IPS-18a (cell line): ENCODE measurements around the gene ATP10A.

ENCODE experiments used
- H3K27ac ChIP-seq: one replicate; pipeline ENCODE4 v1.5.1; 2013; ENCODE audit warnings: low read length
- H3K27me3 ChIP-seq: one replicate; pipeline ENCODE4 v1.6.1; 2013; ENCODE audit warnings: mild to moderate bottlenecking, low read length; ENCODE audit not compliant: control insufficient read depth, insufficient read depth
- H3K36me3 ChIP-seq: one replicate; pipeline ENCODE4 v1.6.1; 2013; ENCODE audit warnings: low read depth, low read length; ENCODE audit not compliant: control insufficient read depth
- H3K4me1 ChIP-seq: one replicate; pipeline ENCODE4 v1.6.1; 2013; ENCODE audit warnings: low read depth, low read length; ENCODE audit not compliant: control insufficient read depth
- H3K4me3 ChIP-seq: one replicate; pipeline ENCODE4 v1.5.1; 2013; ENCODE audit warnings: low read length
- H3K9ac ChIP-seq: one replicate; pipeline ENCODE4 v1.6.1; 2013; ENCODE audit warnings: mild to moderate bottlenecking, low read length, moderate library complexity
- H3K9me3 ChIP-seq: one replicate; pipeline ENCODE4 v1.6.1; 2013; ENCODE audit warnings: low read depth, low read length; ENCODE audit not compliant: control insufficient read depth

ATP10A gene

DNA sequence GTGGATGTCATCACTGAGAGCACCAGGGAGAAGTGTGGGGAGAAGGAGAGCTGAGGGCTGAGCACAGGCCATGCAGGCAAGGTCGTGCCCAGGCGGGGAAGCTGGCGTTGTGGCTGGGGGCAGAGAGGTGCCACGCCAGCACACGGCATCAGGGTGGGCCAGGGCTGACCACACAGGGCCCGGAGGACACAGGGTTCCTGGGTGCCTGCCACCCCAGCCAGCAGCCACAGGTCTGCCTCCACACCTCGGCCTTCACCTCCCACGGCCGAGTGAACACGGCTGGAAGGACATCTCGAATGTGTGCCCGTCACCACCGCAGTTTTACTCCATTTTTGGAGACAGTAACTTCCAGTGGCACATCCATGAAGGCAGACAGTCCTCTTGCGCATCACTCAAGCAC, 77.1 kb downstream of the ATP10A start:
- Histone ChIP-seq H3K9me3 (no peaks in the 10 kb centered on the region), H3K27ac (no peak overlapping the region), H3K4me3 (no peak overlapping the region), H3K36me3 (no peaks in the 10 kb centered on the region), H3K27me3 (no peaks in the 10 kb centered on the region), H3K4me1 (peaks cover 15% of the 10 kb centered on the region), H3K9ac (no peak overlapping the region)

GRCh38 chr15:25785641-25786025, 77.5 kb downstream of the ATP10A start:
- Histone ChIP-seq H3K4me3 (no peak overlapping the region), H3K9me3 (no peaks in the 10 kb centered on the region), H3K27ac (no peak overlapping the region), H3K9ac (no peak overlapping the region), H3K27me3 (no peaks in the 10 kb centered on the region), H3K4me1 (peaks cover 15% of the 10 kb centered on the region), H3K36me3 (no peaks in the 10 kb centered on the region)

DNA sequence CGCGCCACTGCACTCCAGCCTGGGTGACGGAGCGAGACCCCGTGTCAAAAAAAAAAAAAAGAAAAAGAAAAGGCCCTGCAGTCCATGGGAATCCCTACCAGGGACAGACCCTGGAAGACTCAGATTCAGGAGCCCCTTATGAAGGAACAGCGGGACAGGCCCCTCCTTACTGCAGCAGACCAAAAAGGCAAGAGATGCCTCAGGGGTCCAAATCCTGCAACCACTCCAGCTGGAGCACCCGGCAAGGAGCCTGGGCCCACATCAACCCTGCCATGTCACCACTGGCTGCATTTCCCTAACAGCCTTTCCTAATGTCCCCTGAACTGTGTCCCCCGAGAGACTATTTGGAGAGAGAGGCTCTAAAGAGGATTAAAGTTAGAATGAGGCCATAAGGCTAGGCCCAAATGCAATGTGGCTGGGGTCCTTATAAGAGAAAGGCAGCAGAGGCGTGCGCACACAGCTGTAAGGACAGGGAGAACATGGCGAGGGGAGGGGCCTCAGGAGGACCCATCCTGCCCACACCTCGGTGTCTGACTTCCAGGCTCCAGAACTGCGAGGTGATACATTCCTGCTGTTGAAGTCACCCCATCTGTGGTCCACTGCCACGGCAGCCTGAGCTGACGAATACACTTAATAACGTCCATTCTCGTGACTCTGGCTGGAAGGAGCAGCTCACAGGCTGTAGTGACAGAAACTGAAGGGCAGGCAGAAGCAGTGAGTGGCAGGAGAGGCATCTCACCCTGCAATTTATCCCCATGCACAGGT, 78.1 kb downstream of the ATP10A start:
- Histone ChIP-seq H3K36me3 (no peaks in the 10 kb centered on the region), H3K9me3 (no peaks in the 10 kb centered on the region), H3K4me1 (peaks cover 9% of the 10 kb centered on the region), H3K27ac (no peak overlapping the region), H3K9ac (no peak overlapping the region), H3K27me3 (no peaks in the 10 kb centered on the region), H3K4me3 (no peak overlapping the region)

- Histone ChIP-seq H3K4me3 (no peak overlapping the region), H3K36me3 (no peaks in the 10 kb centered on the region), H3K9ac (no peak overlapping the region), H3K4me1 (peaks cover 3% of the 10 kb centered on the region), H3K9me3 (no peaks in the 10 kb centered on the region), H3K27me3 (no peaks in the 10 kb centered on the region), H3K27ac (no peak overlapping the region)
These were observed 79.3 kb downstream of the ATP10A start for GRCh38 chr15:25783607-25784540.

- Histone ChIP-seq H3K27ac (no peak overlapping the region), H3K36me3 (no peaks in the 10 kb centered on the region), H3K27me3 (no peaks in the 10 kb centered on the region), H3K9me3 (no peaks in the 10 kb centered on the region), H3K4me3 (no peak overlapping the region), H3K9ac (no peak overlapping the region), H3K4me1 (peaks cover under 1% of the 10 kb centered on the region)
These were observed 80.0 kb downstream of the ATP10A start for GRCh38 chr15:25783134-25783533.

DNA sequence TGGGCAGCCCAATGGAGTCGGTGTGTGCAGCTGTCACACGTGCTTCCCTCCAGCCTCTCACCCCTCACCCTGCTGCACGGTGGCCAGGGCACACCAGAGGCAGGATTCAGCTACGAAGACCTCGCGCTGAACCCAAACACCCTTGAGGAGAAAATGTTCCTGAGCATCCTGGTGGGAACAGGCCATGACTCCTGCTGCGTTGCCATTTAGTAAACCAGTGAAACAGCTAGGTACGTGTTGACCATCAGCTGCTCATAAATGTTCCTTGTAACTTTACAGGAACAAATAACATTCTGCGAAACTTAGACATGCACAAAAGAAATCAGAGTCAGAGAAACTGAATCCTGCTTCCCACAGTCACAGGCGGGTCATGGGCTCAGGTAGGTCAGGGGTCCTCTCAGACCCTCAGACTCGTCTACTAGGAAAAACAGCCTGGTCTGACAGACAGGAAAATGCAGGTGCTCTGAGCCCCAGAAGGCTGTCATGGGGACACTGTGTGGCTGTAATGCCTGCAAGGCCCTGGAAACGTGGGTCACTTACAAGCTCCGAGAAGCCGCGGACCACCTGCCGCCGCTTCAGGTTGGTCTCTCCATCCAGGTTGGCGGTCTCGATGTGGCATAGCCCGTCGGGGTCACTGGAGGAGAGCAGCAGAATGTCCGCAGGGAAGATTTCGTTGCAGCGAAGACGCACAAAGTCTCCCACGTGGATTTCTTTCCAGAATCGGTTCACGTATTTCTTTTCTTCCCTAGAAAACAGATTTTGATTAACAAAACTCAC, 82.5 kb downstream of the ATP10A start:
- Histone ChIP-seq H3K9ac (no peak overlapping the region), H3K4me3 (no peak overlapping the region), H3K4me1 (peaks cover 2% of the 10 kb centered on the region), H3K9me3 (no peaks in the 10 kb centered on the region), H3K36me3 (no peaks in the 10 kb centered on the region), H3K27me3 (no peaks in the 10 kb centered on the region), H3K27ac (no peak overlapping the region)

DNA sequence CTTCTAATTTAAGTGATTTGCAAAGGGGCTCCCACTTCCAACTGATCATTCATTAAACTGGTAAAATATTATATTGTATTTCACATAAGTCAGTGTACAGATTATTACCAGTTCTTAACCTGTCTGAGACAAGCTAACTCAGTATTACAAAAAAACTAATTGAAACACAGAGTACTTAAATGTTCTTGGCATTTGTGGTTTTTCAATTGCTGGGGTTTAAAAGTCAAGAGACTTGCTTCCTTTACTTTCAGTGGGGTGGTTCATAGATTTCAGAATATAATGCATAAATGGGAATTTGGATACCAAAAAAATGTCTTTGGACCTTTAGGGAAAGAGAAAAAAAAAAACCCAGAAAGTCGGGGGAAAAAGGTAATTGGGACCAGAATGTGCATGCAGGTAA, 85.0 kb downstream of the ATP10A start:
- Histone ChIP-seq H3K27ac (no peak overlapping the region), H3K27me3 (no peaks in the 10 kb centered on the region), H3K9me3 (no peaks in the 10 kb centered on the region), H3K36me3 (no peaks in the 10 kb centered on the region), H3K4me1 (peaks cover 12% of the 10 kb centered on the region), H3K4me3 (no peak overlapping the region), H3K9ac (no peak overlapping the region)

DNA sequence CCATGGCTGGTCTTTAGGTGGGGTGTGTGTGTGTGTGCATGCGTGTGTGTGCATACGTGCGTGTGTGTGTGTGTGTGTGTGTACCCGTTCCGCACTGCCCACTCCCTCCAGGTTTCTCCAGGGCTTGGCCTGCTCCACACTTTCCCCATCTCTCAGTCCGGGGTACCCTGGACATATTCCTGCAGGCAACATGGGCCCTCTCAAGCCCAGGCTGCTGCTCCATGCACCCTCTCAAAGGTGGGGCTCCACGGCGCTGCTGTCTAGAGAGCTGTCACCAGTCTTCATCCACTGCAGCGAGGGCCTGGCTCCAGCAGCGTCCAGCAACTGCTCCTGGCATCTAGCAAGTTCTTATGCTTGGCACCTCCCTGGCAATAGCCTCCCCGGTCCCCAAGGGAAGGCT, 86.1 kb downstream of the ATP10A start:
- Histone ChIP-seq H3K4me1 (peaks cover 12% of the 10 kb centered on the region), H3K4me3 (no peak overlapping the region), H3K9me3 (no peaks in the 10 kb centered on the region), H3K36me3 (no peaks in the 10 kb centered on the region), H3K27me3 (no peaks in the 10 kb centered on the region), H3K9ac (no peak overlapping the region), H3K27ac (no peak overlapping the region)

GRCh38 chr15:25776071-25776746, 86.9 kb downstream of the ATP10A start:
- Histone ChIP-seq H3K4me1 (peaks cover 12% of the 10 kb centered on the region), H3K9ac (no peak overlapping the region), H3K27me3 (no peaks in the 10 kb centered on the region), H3K36me3 (no peaks in the 10 kb centered on the region), H3K9me3 (no peaks in the 10 kb centered on the region), H3K27ac (no peak overlapping the region), H3K4me3 (no peak overlapping the region)

GRCh38 chr15:25775317-25775912, 87.7 kb downstream of the ATP10A start:
- no peak overlapping the region for H3K4me3 ChIP-seq
- no peak overlapping the region for H3K9ac ChIP-seq
- no peaks in the 10 kb centered on the region for H3K9me3 ChIP-seq
- H3K27ac ChIP-seq, result no peak overlapping the region
- H3K27me3 ChIP-seq, result no peaks in the 10 kb centered on the region
- peaks cover 12% of the 10 kb centered on the region for H3K4me1 ChIP-seq
- no peaks in the 10 kb centered on the region for H3K36me3 ChIP-seq
